VCaP (cell line): ENCODE data around the gene SH3GL1.

ENCODE experiments used
- H3K27ac ChIP-seq: fragments of 450-650 bp; 2 replicates; pipeline ENCODE4 v1.5.1; 2017
- TF ChIP-seq, protein P1 (sequence below): fragments of 450-650 bp; conservative IDR thresholded peaks from 2 replicates; pipeline ENCODE4 v1.5.1; 2017; ENCODE audit warnings: mild to moderate bottlenecking, moderate library complexity

The SH3GL1 gene

DNA sequence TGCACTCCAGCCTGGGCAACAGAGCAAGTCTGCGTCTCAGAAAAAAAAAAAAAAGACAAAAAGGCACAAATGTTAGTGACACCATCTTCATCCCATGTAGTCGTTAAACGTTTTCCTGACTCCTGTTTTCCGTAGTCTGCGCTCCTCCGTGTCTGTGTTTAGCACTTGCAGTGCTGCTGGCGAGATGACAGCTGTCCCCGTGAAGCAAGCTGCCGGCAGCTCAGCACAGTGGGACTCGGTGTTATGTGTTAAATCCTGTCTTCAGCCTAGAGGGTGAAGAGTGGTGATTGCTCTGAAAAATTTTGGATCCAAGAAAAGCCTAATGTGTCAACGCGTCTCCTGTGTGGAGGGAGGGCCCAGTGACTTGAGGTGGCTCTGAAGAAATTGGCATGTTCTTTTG lies 38.9 kb upstream of the SH3GL1 start:
- TF ChIP-seq, protein P1, sequence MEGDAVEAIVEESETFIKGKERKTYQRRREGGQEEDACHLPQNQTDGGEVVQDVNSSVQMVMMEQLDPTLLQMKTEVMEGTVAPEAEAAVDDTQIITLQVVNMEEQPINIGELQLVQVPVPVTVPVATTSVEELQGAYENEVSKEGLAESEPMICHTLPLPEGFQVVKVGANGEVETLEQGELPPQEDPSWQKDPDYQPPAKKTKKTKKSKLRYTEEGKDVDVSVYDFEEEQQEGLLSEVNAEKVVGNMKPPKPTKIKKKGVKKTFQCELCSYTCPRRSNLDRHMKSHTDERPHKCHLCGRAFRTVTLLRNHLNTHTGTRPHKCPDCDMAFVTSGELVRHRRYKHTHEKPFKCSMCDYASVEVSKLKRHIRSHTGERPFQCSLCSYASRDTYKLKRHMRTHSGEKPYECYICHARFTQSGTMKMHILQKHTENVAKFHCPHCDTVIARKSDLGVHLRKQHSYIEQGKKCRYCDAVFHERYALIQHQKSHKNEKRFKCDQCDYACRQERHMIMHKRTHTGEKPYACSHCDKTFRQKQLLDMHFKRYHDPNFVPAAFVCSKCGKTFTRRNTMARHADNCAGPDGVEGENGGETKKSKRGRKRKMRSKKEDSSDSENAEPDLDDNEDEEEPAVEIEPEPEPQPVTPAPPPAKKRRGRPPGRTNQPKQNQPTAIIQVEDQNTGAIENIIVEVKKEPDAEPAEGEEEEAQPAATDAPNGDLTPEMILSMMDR = no peak
- no peak overlapping the region for H3K27ac ChIP-seq

- H3K27ac ChIP-seq = no peak overlapping the region
- TF ChIP-seq, protein P1 = no peak
Measured at GRCh38 chr19:4437103-4437502, 36.8 kb upstream of the SH3GL1 start.

GRCh38 chr19:4436231-4436630 lies 35.9 kb upstream of the SH3GL1 start:
- H3K27ac ChIP-seq = no peak overlapping the region
- TF ChIP-seq, protein P1 = no peak

DNA sequence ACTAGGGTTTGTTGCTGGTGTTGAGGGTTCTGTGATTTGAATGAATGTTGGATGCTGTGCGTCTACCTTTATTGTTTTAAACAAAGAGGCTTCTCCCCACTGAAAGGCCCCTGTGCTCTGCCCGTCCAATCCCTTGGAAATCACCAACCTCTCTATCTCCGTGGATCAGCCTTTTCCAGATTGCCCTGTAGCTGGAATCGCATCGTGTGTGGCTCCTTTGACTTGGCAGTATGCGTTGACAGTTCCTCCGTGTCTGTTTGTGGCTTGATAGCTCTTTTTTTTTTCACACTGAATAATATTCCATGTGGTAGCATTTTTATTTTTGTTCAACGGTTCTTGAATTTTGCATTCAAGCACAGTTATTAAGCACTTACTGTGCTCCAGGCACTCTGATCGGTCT lies 34.0 kb upstream of the SH3GL1 start:
- TF ChIP-seq, protein P1 = no peak
- H3K27ac ChIP-seq = no peak overlapping the region

DNA sequence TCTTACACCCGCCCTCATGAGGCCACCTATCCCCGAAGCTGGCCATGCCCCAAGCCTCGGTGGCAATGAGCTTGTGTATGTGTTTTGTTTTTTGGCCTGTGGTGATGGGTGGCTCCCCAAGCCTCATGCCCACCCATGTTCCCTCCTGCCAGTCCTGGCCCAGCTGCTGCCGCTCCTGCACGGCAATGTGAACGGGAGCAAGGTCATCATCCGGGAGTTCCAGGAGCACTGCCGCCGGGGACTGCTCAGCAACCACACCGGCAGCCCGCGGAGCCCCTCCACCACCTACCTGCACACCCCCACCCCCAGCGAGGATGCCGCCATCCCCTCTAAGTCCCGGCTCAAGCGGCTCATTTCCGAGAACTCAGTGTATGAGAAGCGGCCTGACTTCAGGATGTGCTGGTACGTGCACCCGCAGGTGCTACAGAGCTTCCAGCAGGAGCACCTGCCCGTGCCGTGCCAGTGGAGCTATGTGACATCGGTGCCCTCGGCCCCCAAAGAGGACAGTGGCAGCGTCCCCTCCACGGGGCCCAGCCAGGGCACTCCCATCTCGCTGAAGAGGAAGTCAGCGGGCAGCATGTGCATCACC lies 32.7 kb upstream of the SH3GL1 start:
- TF ChIP-seq, protein P1 = no peak
- no peak overlapping the region for H3K27ac ChIP-seq

DNA sequence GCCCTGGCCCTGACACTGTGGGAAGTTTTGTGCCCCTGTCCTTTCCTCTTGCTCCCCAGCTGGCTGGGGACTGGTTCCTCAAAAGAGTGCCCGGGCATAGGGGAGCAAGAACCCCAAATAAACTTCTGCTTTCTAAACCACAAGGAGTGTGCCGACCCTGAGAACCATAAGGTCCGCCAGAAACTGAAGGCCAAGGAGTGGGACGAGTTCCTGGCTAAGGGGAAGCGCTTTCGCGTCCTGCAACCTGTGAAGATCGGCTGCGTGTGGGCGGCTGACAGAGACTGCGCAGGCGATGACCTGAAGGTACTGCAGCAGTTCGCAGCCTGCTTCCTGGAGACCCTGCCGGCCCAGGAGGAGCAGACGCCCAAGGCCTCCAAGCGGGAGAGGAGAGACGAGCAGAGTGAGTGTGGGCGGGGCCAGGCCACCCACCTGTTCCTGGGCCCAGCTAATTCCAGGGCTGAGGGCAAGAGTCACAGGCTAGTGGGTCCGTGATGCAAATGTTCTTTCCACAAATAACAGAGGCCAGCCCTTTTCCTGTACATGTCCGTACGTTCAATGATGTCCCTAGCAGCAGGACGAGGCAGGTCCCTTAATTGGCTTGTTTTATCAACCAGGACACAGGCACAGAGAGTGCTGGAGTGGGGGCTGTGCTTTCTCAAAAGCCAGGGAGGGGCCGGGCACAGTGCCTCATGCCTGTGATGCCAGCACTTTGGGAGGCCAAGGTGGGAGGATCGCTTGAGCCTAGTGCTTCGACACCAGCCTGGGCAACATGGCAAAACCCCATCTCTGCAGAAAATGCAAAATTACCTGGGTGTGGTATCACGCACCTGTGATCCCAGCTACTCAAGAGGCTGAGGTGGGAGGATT lies 31.7 kb upstream of the SH3GL1 start:
- TF ChIP-seq, protein P1 = no peak
- H3K27ac ChIP-seq = no peak overlapping the region

- TF ChIP-seq, protein P1 = no peak
- no peak overlapping the region for H3K27ac ChIP-seq
Measured at GRCh38 chr19:4431296-4431695, 30.9 kb upstream of the SH3GL1 start.
